NCI-H510A treated with DMSO at 0.1 percent for 48 hours (cell line): ENCODE data around the gene BOLA1.
"Not testable (repeated sequence)": the region's sequence is repeated elsewhere in the genome, so short reads cannot be mapped to it uniquely, and the experiment has no call there.

Experiments
- DNase-seq: peaks from one replicate; lab custom pipeline; 2025; lab: John Stamatoyannopoulos, UW

The BOLA1 gene

GRCh38 chr1:149887196-149887455, 12.2 kb upstream of the BOLA1 start:
- DNase-seq = not testable (repeated sequence)

GRCh38 chr1:149887456-149888246, 11.7 kb upstream of the BOLA1 start:
- peak; percentile 93 for DNase-seq

GRCh38 chr1:149888247-149888998, 10.9 kb upstream of the BOLA1 start:
- DNase-seq = peak; percentile 82

GRCh38 chr1:149888999-149889289, 10.4 kb upstream of the BOLA1 start:
- no peak for DNase-seq

GRCh38 chr1:149896575-149896974, 2.8 kb upstream of the BOLA1 start:
- no peak for DNase-seq

- no peak for DNase-seq
These were observed 4.6 kb downstream of the BOLA1 start for GRCh38 chr1:149903836-149904491.

- DNase-seq = no peak
These were observed 7.3 kb downstream of the BOLA1 start for GRCh38 chr1:149906570-149907075.

GRCh38 chr1:149914545-149914944, 15.2 kb downstream of the BOLA1 start:
- DNase-seq = no peak

GRCh38 chr1:149915429-149916192, 16.2 kb downstream of the BOLA1 start:
- DNase-seq = no peak

GRCh38 chr1:149916193-149916897, 17.0 kb downstream of the BOLA1 start:
- no peak for DNase-seq

- no peak for DNase-seq
These were observed 17.5 kb downstream of the BOLA1 start for GRCh38 chr1:149916898-149917252.

GRCh38 chr1:149917571-149918144, 18.3 kb downstream of the BOLA1 start, which contains the start of gene SV2A:
Gene SV2A (minus strand): TSS chr1:149917844. CDS start chr1:149913840, 4,004 bp downstream.
- peak; percentile 82 for DNase-seq

- DNase-seq = no peak
These were observed 24.3 kb downstream of the BOLA1 start for GRCh38 chr1:149923626-149924025.

- no peak for DNase-seq
These were observed 26.0 kb downstream of the BOLA1 start for GRCh38 chr1:149925345-149925744.

- DNase-seq = no peak
These were observed 26.4 kb downstream of the BOLA1 start for GRCh38 chr1:149925751-149926150.

- DNase-seq = no peak
These were observed 26.9 kb downstream of the BOLA1 start for GRCh38 chr1:149926296-149926695.

GRCh38 chr1:149927056-149927562, 27.7 kb downstream of the BOLA1 start:
- DNase-seq = no peak

- DNase-seq = peak; percentile 90
These were observed 28.4 kb downstream of the BOLA1 start, which contains the start of gene SF3B4 for GRCh38 chr1:149927563-149928400. Gene SF3B4 (minus strand): TSS chr1:149927803. CDS start chr1:149927759, 44 bp downstream.

GRCh38 chr1:149928401-149928724, 29.0 kb downstream of the BOLA1 start:
- no peak for DNase-seq

GRCh38 chr1:149929856-149930255, 30.5 kb downstream of the BOLA1 start:
- DNase-seq = no peak
